DLD1 (cell line): ENCODE measurements around the gene EHBP1.
"Not testable (repeated sequence)": the region's sequence is repeated elsewhere in the genome, so short reads cannot be mapped to it uniquely, and the experiment has no call there.

Source experiments
- in situ Hi-C: cut with HindIII; loops from 2 replicates; pipeline ENCODE4 v1.10.0; 2017; ENCODE audit warnings: low sequenced_read_pairs

Gene EHBP1

DNA sequence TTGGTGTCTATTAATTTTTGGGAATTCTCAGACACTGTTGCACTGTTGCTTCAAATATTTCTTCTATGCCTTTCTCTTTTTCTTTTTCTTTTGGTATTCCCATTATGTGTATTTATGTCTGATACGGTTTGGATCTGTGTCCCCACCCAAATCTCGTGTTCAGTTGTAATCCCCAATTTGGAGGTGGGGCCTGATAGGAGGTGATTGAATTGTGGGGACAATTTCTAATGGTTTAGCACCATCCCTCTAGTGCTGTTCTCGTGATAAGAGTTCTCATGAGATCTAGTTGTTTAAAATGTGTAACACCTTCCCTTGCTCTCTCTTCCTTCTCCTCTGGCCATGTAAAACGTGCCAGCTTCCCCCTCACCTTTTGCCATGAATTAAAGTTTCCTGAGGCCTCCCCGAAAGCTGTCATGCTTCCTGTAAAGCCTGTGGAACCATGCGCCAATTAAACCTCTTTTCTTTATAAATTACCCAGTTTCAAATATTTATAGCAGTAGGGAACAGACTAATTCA lies 26.8 kb downstream of the EHBP1 start:
- in situ Hi-C loops, result no loop called here

DNA sequence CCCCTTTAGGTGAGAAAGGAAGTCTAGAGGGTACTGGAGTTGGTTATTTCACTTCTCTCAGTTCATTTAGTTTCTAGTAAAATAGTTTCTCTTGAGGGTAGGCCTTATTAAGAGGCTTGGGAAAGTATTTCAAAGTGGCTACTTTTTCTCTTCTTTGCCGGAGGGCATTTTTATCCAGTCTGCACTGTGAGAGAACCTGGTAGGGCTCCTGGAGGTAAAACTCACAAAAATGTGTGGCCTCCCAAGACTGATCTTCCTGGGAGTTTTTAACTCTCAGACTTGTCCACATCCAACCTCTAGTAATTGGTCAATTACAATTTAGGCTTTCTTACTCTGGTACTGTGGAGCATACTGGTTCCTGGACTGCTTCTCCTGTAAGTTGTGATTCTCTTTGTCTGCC lies 28.0 kb downstream of the EHBP1 start:
- in situ Hi-C loops, result no loop called here

DNA sequence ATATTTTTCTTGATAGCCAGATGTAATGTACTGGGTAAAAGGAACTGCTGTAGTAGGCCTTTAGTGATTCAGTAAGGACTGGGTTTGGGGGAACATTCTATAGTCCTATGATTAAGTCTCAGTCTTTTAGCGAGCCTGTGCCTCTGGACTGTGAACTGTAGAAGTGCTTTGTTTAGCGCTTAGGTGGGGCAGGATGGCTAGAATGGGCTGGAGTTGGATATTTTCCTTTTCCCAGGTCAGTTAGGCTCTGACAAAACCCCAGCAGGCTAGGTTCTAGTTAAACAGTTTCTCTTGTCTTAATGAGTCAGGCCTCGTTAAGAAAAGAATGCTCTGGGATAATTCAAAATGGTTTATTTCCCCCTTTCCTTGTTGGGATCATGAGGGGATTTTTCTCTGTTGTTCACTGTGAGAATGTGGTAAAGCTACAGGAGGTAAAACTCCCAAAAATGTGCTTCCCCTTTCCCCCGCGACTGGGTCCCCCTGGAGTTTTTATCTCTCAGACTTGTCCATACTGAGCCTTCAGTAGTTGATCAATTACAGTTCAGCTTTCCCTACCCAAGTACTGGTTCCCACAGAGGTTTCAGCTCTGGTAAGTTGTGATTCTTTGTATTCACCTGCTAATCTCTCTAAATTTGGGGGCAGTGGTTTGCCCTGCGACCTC lies 31.5 kb downstream of the EHBP1 start:
- in situ Hi-C loops, result no loop called here

DNA sequence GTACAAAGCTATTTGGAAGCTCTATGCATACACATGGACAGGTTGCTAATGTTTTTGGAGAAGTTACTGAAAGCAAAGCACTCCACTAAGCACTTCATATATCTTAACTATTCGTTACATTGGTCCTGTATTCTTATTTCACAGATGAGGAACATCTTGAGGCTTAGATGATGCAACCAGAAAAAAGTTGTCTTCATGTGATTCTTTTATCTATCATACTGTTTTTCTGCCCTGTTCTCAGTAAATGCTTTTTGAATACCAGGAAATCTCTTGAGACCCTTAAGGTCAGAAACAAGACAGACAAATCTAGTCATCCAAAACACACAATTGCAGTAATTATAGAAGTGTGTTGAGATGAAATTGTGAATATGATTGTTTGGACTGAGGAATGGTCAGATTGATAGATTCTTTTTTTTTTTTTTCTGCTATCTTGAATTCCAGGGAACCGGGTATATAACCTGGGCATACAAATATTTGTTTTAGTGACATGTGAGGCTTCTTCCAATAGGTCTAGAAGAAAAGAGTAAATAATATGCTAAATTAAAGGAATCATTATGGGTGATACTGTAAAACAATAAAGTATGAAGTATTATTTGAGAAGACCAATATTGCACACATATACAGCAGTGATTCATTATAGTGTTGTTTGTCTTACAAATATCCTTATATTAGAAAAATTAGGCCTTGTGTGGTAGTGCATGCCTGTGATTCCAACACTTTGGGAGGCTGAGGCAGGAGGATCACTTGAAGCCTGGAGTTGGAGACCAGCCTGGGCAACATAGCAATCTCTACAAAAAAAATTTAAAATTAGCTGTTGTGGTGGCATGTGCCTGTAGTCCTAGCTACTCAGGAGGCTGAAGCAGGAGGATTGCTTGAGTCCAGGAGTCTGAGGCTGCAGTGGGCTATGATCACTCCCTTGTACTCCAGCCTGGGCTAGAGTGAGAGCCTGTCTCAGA lies 33.7 kb downstream of the EHBP1 start:
- in situ Hi-C loops, result no loop called here

DNA sequence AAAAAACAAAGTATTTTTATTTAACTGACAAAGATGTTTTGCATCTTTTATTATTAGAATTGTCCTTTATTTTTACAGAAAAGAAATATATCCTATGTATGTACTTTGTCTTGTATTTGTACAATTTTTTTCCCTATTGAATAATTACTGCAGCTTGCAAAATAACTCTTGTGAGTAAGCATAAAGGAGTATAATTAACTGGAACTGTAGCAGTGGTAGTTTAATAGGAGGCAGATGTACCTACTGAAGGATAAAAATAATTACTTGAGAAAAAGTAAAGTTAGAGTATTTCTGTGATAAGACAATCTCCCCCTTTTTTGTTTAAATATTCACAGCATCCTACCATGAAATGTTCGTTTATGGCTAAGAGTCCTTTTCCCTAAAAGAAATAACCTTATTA lies 34.7 kb downstream of the EHBP1 start:
- in situ Hi-C loops, result no loop called here

DNA sequence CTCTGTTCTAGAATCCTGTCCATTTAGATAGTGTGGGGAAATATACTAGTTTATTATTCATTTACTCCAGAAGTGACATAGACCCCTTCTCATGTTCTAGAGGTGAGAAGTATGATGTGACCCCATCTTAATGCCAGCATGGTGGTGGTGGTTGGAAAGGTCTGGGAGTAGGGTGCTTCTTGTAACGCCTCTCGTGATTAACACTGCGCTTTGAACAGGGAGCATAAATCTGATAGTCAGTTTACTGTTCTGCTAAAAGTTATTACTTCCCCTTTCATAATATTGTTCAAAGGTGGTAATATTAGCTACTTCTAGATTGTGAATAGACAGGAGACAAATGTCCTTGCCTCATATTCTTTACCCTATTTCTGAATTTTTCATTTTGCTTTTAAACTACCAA lies 35.6 kb downstream of the EHBP1 start:
- in situ Hi-C loops, result no loop called here

DNA sequence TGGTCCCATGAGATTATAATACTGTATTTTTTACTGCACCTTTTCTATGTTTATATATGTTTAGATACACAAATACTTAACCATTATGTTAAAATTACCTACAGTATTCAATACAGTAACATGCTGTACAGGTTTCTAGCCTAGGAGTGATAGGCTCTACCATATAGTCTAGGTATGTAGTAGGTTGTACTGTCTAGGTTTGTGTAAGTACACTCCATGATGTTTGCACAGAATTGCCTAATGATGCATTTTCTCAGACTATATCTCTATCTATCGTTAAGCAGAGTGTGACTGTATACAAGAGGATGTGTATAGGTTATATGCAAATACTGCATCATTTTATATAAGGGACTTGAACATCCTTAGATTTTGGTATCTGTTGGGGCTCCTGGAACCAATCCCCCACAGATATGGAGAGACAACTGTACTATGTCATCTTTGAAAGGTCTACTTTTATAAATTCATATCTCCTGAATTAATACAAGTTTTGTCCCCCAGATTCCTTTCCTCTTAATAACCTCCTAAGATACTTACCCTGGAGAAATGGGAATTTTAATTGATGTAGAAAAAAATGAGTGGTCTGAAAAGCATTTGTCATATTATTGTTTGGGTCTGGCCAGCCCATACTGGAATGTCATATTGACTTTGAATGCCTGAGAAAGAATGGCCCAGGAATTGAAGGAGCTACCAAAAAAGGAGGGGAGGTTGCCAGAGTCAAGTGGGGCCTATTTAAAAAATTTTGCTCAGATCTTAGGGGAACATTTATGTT lies 36.6 kb downstream of the EHBP1 start:
- in situ Hi-C loops, result no loop called here

DNA sequence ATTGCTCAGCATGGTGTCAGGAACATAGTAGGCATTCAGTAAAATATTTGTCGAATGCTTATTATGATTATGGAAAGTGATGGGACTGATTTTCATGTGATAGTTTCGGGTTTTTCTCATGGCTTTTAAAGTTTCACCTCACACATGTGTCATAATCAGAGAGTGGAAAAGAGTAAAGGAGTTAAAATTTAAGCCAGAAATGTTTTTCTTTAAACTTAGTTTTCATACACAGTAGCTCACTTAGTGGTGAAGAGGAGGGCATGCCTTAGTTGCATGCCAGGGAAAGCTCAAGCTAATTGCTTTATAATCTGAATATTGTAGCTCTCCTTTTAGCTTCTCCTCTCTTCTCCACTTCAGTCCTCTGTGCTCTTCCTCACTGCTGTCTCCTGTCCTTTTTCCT lies 38.0 kb downstream of the EHBP1 start:
- in situ Hi-C loops, result no loop called here

DNA sequence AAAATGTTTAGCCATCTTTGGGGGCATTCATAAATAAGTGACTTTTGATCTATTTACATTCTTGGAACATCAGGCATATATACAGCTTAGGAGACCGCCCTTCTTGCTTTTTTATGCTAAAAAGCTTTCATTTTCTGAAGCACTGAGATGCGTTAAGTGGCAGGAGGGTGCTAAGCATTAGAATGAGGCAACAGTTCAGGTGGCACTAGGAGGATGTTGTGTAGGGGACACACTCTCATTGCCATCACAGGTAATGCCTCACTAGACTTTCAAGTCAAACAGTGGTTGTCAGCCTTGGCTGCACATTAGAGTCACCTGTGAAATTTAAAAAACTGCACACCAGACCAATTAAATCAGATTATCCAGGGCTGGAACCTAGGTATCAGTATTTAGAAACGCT lies 39.1 kb downstream of the EHBP1 start:
- in situ Hi-C loops, result no loop called here

DNA sequence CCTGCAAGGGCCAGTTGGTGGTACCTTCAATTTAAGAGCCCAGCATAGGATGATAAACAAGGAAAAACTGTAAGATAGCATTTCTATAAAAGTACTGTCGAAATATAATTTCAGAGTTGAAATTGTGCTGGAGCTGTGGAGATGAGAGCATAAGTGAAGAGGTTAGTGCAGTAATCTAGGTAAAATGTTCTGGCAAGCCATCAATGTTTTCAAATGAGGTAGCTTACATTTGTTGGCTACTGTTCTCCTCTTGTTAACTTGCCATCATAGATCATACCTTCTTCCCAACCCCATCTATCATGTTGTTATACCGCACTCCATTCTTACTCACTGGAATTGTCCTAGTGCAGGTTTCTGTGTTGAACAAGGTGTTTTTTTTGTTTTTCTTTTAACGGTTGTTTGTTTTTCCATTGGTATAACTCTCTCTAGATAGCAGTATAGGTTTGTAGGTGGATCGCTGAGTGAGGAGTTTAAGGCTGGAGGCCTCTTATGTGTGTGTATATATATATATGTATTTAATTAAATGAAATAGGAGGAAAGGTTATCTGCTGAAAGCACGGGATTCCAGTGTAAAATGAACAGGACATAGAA lies 40.5 kb downstream of the EHBP1 start:
- in situ Hi-C loops, result no loop called here

DNA sequence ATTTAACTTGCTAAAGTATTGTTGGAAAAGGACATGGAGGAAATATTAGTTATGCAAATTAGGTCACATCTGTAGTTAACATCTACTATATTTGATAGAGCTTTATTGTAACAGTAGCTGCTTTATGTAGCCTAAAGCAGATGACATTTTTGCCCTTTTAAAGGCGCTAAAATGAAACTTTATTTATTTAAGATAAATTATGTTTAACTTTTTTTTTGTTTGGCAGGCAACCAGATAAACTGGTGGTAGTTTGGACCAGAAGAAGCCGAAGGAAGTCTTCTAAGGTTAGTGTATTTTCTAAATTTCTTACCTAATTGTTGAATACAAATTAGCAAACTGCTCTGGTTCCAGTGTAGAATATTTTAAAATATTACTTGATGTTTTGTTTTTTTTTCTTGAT lies 41.7 kb downstream of the EHBP1 start:
- in situ Hi-C loops, result no loop called here

DNA sequence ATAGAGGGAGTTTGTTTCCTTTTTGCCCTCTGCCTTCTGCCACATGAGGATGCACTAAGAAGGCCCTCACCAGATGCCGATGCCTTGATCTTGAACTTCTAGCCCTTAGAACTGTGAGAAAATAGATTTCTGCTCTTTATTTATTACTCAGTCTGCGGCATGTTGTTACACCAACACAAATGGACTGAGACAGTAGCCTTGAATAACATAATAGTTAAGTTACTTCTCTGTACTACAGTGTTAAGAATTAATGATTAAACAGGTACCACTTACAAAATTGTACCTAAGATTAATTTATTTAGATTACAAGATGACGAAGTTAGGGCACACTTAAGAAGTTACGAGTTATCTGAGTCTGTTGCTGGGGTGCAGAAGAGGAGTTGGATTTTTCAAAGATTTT lies 42.4 kb downstream of the EHBP1 start:
- in situ Hi-C loops, result no loop called here

DNA sequence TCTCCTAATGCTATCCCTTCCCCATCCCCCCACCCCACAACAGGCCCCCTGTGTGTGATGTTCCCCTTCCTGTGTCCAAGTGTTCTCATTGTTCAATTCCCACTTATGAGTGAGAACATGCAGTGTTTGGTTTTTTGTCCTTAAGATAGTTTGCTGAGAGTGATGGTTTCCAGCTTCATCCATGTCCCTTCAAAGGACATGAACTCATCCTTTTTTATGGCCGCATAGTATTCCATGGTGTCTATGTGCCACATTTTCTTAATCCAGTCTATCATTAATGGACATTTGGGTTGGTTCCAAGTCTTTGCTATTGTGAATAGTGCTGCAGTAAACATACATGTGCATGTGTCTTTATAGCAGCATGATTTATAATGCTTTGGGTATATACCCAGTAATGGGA lies 43.6 kb downstream of the EHBP1 start:
- in situ Hi-C loops, result not testable (repeated sequence)

DNA sequence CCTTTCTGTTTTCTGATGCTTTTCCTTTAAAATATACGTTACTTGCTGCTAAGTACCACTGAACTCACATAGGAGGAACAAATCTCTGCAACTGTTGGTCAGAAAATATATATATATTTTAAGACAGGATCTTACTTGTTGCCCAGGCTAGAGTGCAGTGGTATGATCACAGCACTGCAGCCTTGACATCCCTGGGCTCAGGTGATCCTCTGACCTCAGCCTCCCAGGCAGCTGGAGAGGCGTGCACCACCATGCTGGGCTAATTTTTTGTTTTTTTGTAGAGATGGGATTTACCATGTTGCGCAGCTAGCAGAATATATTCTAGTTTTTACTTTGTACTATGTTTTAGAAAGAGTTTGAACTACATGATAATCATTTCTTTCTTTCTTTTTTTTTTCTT lies 51.5 kb downstream of the EHBP1 start:
- in situ Hi-C loops, result no loop called here

DNA sequence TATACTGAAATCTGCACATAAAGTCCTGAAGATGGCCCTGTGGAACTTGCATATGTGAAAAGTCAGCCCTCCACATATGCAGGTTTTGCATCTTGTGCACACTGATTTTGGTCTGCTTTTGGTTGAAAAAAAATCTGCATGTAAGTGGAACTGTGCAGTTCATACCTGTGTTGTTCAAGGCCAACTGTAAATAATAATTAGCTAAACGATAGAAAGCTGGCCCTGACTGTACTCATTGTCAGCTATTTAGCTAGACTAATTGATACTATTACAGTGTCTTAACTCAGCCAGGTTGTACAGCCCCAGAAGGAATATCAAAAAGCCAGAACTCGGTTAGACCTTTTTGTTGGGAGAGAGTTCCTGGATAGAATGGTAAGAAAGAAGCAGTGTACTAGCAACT lies 54.5 kb downstream of the EHBP1 start:
- in situ Hi-C loops, result no loop called here

DNA sequence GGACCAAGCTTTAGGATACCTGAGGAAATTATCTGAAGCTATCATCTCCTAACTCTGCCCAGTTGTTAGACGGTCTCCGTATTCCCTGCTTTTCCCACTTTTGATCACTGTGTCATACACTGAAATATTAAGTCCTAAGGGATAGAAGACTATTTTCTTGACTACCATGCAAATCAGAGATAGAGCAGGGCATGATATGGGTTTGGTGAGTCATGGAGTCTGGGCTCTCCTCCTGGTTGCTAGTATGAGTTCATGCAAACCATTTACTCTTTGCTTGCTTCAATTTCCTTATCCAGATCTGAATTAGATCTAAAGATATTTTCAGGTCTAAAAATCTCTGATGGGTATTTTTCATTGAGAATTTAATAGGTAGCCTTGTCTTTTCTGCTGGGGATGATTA lies 55.0 kb downstream of the EHBP1 start:
- in situ Hi-C loops, result no loop called here

DNA sequence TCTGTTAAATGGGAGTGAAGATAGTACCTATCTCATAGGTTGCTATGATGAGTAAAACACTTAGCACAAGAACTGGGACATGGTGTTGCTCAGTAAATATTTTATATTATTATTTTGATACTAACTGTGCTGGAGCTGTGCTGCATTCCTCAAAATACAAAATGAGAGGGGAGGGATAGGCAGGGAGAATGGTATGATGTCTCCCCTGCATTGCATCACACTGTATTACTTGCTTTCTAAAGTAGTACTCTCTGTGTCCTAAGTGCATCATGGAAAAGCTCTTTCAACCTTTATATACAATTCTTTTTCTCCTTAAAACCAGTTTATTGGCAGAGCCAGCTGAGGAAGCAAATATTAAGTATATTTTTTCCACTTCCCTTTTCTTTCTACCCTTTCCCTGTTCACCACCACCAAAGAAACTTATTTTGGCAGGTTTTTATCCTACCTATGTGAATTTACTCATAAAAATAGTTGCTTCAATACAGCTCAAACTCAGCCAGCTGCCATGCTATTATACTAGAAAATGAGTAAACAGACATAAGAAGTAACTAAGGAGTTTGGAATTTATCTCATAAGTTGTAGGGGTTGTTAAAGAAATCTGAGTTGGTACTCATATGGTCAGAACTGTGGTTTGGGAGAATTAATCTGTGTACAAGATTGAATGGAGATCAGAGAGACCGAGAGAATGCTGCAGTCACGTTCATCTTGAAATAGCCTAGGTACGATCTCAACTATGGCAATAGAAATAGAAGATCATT lies 60.3 kb downstream of the EHBP1 start:
- in situ Hi-C loops, result no loop called here

DNA sequence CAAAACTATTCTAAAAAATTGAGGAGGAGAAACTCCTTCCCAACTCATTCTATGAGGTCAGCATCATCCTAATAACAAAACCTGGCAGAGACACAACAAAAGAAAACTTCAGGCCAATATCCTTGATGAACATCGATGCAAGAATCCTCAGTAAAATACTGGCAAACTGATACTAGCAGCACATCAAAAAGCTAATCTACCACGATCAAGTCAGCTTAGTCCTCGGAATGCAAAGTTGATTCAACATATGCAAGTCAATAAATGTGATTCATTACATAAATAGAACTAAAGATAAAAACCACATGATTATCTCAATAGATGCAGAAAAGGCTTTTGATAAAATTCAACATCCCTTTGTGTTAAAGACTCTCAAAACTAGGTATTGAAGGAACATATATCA lies 63.1 kb downstream of the EHBP1 start:
- in situ Hi-C loops, result no loop called here

DNA sequence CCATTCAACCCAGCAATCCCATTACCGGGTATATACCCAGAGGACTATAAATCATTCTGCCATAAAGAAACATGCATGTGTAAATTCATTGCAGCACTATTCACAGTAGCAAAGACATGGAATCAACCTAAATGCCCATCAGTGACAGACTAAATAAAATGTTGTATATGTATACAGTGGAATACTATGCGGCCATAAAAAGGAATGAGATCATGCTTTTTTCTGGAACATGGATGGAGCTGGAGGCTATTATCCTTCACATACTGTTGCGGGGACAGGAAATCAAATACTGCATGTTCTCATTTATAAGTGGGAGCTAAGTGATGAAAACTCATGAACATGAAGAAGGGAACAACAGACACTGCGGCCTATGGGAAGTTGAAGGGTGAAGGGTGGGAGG lies 65.1 kb downstream of the EHBP1 start:
- in situ Hi-C loops, result no loop called here
